HepG2 (cell line): ENCODE measurements around the gene CDIP1.

Source experiments
- AGO2 ChIP-seq: fragments of 200-400 bp; formaldehyde crosslinking; optimal IDR thresholded peaks from 2 replicates; pipeline ENCODE3; 2017; ENCODE audit warnings: mild to moderate bottlenecking, low read depth, low read length, moderate library complexity
- ATF1 ChIP-seq: IDR thresholded peaks from 2 replicates; pipeline ENCODE4 v1.6.1; 2016; ENCODE audit warnings: mild to moderate bottlenecking, control low read depth
- EZH2 ChIP-seq: conservative IDR thresholded peaks from 2 replicates; pipeline ENCODE4 v1.6.1; 2012; ENCODE audit warnings: mild to moderate bottlenecking, low read depth, low read length, moderate library complexity
- MTF1 ChIP-seq: sonication (generic); formaldehyde crosslinking; IDR thresholded peaks from 2 replicates; pipeline ENCODE4 v1.5.0; 2020; ENCODE audit warnings: missing genetic modification reagents
- NFIC ChIP-seq: IDR thresholded peaks from 2 replicates; pipeline ENCODE4 v1.6.1; 2012; ENCODE audit warnings: mild to moderate bottlenecking, low read length, inconsistent platforms
- SMAD1 ChIP-seq: sonication (generic); formaldehyde crosslinking; IDR thresholded peaks from 2 replicates; pipeline ENCODE4 v1.4.0; 2020; ENCODE audit warnings: missing genetic modification reagents, low read depth, mild to moderate bottlenecking, borderline replicate concordance
- SPEN ChIP-seq: sonication (generic); formaldehyde crosslinking; IDR thresholded peaks from 2 replicates; pipeline ENCODE4 v1.5.1; 2020; ENCODE audit warnings: low read depth, mild to moderate bottlenecking, missing genetic modification reagents
- TCF7L2 ChIP-seq: IDR thresholded peaks from 2 replicates; pipeline ENCODE4 v1.6.1; 2011; ENCODE audit warnings: mild to moderate bottlenecking, low read depth, low read length, moderate library complexity
- ZNF609 ChIP-seq: sonication (generic); formaldehyde crosslinking; IDR thresholded peaks from 2 replicates; pipeline ENCODE4 v1.4.0; 2020; ENCODE audit warnings: mild to moderate bottlenecking, missing genetic modification reagents, borderline replicate concordance
- ZSCAN12 ChIP-seq: sonication (generic); formaldehyde crosslinking; IDR thresholded peaks from 2 replicates; pipeline ENCODE4 v1.9.0; 2021; ENCODE audit warnings: mild to moderate bottlenecking, missing genetic modification reagents
- ZZZ3 ChIP-seq: sonication (generic); formaldehyde crosslinking; IDR thresholded peaks from 2 replicates; pipeline ENCODE4 v1.4.0; 2020; ENCODE audit warnings: missing genetic modification reagents, mild to moderate bottlenecking, borderline replicate concordance
- TF ChIP-seq, protein P1 (sequence below): sonication (generic); formaldehyde crosslinking; IDR thresholded peaks from 2 replicates; pipeline ENCODE4 v1.4.0; 2020; ENCODE audit warnings: missing genetic modification reagents
- TF ChIP-seq, protein P2 (sequence below): sonication (generic); formaldehyde crosslinking; IDR thresholded peaks from 2 replicates; pipeline ENCODE4 v1.5.0; 2020; ENCODE audit warnings: mild to moderate bottlenecking, missing genetic modification reagents, moderate library complexity
- TF ChIP-seq, protein P3 (sequence below): sonication (generic); formaldehyde crosslinking; IDR thresholded peaks from one replicate; pipeline ENCODE4 v1.5.1; 2020; ENCODE audit warnings: mild to moderate bottlenecking, missing genetic modification reagents; ENCODE audit errors: not compliant biosample characterization

DNA sequence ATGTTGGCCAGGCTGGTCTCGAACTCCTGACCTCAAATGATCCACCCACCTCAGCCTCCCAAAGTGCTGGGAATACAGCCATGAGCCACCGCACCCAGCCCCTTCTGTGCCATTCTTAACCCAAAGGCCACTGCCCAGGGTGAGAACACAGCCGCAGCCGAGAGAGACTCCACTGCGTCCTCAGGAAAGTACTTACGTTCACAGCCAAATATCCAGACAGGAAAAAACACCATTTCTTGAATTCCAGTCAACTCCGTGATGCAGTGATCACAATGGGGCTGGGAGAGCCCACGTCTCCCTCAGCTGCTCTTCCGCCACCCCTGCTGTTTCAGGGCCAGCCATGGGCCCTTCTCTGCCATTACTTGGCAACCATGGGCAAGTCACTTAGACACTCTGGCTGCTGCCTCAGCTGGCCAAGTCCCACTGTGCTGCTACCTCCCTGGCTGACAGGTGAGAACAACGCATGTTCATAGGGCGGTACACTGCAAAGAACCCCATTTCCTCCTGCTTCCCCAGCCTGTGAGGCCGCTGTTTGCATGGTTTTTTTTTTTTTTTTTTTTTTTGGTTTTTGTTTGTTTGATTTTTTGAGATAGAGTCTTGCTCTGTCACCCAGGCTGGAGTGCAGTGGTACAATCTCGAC, 4.3 kb downstream of the CDIP1 start:
- no peak for TF ChIP-seq SPEN (CRISPR knock-in tag)
- TF ChIP-seq, protein P1, sequence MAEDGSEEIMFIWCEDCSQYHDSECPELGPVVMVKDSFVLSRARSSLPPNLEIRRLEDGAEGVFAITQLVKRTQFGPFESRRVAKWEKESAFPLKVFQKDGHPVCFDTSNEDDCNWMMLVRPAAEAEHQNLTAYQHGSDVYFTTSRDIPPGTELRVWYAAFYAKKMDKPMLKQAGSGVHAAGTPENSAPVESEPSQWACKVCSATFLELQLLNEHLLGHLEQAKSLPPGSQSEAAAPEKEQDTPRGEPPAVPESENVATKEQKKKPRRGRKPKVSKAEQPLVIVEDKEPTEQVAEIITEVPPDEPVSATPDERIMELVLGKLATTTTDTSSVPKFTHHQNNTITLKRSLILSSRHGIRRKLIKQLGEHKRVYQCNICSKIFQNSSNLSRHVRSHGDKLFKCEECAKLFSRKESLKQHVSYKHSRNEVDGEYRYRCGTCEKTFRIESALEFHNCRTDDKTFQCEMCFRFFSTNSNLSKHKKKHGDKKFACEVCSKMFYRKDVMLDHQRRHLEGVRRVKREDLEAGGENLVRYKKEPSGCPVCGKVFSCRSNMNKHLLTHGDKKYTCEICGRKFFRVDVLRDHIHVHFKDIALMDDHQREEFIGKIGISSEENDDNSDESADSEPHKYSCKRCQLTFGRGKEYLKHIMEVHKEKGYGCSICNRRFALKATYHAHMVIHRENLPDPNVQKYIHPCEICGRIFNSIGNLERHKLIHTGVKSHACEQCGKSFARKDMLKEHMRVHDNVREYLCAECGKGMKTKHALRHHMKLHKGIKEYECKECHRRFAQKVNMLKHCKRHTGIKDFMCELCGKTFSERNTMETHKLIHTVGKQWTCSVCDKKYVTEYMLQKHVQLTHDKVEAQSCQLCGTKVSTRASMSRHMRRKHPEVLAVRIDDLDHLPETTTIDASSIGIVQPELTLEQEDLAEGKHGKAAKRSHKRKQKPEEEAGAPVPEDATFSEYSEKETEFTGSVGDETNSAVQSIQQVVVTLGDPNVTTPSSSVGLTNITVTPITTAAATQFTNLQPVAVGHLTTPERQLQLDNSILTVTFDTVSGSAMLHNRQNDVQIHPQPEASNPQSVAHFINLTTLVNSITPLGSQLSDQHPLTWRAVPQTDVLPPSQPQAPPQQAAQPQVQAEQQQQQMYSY (CRISPR knock-in tag), result no peak
- TF ChIP-seq MTF1 (CRISPR knock-in tag), result no peak
- no peak for TF ChIP-seq NFIC
- no peak for TF ChIP-seq ZNF609 (CRISPR knock-in tag)
- TF ChIP-seq ATF1 (CRISPR knock-in tag), result no peak
- TF ChIP-seq ZZZ3, result no peak
- no peak for TF ChIP-seq AGO2
- TF ChIP-seq SMAD1 (CRISPR knock-in tag), result no peak
- TF ChIP-seq, protein P2, sequence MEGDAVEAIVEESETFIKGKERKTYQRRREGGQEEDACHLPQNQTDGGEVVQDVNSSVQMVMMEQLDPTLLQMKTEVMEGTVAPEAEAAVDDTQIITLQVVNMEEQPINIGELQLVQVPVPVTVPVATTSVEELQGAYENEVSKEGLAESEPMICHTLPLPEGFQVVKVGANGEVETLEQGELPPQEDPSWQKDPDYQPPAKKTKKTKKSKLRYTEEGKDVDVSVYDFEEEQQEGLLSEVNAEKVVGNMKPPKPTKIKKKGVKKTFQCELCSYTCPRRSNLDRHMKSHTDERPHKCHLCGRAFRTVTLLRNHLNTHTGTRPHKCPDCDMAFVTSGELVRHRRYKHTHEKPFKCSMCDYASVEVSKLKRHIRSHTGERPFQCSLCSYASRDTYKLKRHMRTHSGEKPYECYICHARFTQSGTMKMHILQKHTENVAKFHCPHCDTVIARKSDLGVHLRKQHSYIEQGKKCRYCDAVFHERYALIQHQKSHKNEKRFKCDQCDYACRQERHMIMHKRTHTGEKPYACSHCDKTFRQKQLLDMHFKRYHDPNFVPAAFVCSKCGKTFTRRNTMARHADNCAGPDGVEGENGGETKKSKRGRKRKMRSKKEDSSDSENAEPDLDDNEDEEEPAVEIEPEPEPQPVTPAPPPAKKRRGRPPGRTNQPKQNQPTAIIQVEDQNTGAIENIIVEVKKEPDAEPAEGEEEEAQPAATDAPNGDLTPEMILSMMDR, result no peak
- no peak for TF ChIP-seq EZH2
- no peak for TF ChIP-seq TCF7L2
- TF ChIP-seq, protein P3, sequence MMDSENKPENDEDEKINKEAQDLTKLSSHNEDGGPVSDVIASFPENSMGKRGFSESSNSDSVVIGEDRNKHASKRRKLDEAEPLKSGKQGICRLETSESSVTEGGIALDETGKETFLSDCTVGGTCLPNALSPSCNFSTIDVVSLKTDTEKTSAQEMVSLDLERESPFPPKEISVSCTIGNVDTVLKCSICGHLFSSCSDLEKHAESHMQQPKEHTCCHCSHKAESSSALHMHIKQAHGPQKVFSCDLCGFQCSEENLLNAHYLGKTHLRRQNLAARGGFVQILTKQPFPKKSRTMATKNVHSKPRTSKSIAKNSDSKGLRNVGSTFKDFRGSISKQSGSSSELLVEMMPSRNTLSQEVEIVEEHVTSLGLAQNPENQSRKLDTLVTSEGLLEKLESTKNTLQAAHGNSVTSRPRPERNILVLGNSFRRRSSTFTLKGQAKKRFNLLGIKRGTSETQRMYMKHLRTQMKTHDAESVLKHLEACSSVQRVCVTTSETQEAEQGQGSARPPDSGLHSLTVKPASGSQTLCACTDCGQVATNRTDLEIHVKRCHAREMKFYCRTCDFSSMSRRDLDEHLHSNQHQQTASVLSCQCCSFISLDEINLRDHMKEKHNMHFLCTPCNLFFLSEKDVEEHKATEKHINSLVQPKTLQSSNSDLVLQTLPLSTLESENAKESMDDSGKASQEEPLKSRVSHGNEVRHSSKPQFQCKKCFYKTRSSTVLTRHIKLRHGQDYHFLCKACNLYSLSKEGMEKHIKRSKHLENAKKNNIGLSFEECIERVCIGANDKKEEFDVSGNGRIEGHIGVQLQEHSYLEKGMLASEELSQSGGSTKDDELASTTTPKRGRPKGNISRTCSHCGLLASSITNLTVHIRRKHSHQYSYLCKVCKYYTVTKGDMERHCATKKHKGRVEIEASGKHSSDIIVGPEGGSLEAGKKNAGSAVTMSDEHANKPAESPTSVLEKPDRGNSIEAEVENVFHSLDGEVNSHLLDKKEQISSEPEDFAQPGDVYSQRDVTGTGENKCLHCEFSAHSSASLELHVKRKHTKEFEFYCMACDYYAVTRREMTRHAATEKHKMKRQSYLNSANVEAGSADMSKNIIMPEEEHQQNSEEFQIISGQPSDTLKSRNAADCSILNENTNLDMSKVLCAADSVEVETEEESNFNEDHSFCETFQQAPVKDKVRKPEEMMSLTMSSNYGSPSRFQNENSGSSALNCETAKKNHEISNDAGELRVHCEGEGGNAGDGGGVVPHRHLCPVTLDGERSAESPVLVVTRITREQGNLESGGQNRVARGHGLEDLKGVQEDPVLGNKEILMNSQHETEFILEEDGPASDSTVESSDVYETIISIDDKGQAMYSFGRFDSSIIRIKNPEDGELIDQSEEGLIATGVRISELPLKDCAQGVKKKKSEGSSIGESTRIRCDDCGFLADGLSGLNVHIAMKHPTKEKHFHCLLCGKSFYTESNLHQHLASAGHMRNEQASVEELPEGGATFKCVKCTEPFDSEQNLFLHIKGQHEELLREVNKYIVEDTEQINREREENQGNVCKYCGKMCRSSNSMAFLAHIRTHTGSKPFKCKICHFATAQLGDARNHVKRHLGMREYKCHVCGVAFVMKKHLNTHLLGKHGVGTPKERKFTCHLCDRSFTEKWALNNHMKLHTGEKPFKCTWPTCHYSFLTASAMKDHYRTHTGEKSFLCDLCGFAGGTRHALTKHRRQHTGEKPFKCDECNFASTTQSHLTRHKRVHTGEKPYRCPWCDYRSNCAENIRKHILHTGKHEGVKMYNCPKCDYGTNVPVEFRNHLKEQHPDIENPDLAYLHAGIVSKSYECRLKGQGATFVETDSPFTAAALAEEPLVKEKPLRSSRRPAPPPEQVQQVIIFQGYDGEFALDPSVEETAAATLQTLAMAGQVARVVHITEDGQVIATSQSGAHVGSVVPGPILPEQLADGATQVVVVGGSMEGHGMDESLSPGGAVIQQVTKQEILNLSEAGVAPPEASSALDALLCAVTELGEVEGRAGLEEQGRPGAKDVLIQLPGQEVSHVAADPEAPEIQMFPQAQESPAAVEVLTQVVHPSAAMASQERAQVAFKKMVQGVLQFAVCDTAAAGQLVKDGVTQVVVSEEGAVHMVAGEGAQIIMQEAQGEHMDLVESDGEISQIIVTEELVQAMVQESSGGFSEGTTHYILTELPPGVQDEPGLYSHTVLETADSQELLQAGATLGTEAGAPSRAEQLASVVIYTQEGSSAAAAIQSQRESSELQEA (CRISPR knock-in tag), result no peak
- TF ChIP-seq ZSCAN12, result no peak
